Trophoblast cell (in vitro differentiated cells and primary cell): Measurements from ENCODE around the gene PITPNM3.

ENCODE experiments used
- DNase-seq, 2 donors: peaks; one replicate each; pipeline ENCODE4 v3.0.0-alpha.2; 2016
- H2AFZ ChIP-seq: 2 replicates; pipeline ENCODE4 v1.6.1; 2013; ENCODE audit warnings: low read length, moderate library complexity, mild to moderate bottlenecking; ENCODE audit not compliant: insufficient read depth, poor library complexity
- H2AK5ac ChIP-seq: 2 replicates; pipeline ENCODE4 v1.6.1; 2013; ENCODE audit warnings: mild to moderate bottlenecking, low read length
- H2BK120ac ChIP-seq: 2 replicates; pipeline ENCODE4 v1.6.1; 2013; ENCODE audit warnings: low read length, mild to moderate bottlenecking, moderate library complexity; ENCODE audit not compliant: insufficient read depth, poor library complexity
- H2BK12ac ChIP-seq: 2 replicates; pipeline ENCODE4 v1.6.1; 2013; ENCODE audit warnings: mild to moderate bottlenecking, low read length, moderate library complexity
- H2BK5ac ChIP-seq: 2 replicates; pipeline ENCODE4 v1.6.1; 2013; ENCODE audit warnings: low read length, low read depth, moderate library complexity, mild to moderate bottlenecking; ENCODE audit not compliant: poor library complexity
- H3K14ac ChIP-seq: 2 replicates; pipeline ENCODE4 v1.6.1; 2013; ENCODE audit warnings: mild to moderate bottlenecking, low read length
- H3K18ac ChIP-seq: 2 replicates; pipeline ENCODE4 v1.6.1; 2013; ENCODE audit warnings: mild to moderate bottlenecking, low read length
- H3K23ac ChIP-seq: 2 replicates; pipeline ENCODE4 v1.6.1; 2013; ENCODE audit warnings: low read length
- H3K27ac ChIP-seq: 2 replicates; pipeline ENCODE4 v1.5.1; 2013; ENCODE audit warnings: low read depth, mild to moderate bottlenecking, inconsistent platforms, low read length, moderate library complexity
- H3K27me3 ChIP-seq: 2 replicates; pipeline ENCODE4 v1.6.1; 2013; ENCODE audit warnings: inconsistent platforms, mild to moderate bottlenecking, low read length, moderate library complexity; ENCODE audit not compliant: insufficient read depth
- H3K36me3 ChIP-seq, 2 experiments: 1 replicate in 1 of 2; 2 replicates in 1 of 2; pipeline ENCODE4 v1.6.1; 2013; ENCODE audit warnings: low read length in 2 of 2, mild to moderate bottlenecking in 2 of 2, moderate library complexity in 1 of 2; ENCODE audit not compliant: insufficient read depth in 2 of 2, control insufficient read depth in 1 of 2
- H3K4ac ChIP-seq: 2 replicates; pipeline ENCODE4 v1.6.1; 2013; ENCODE audit warnings: low read depth, mild to moderate bottlenecking, low read length, moderate library complexity
- H3K4me1 ChIP-seq, 2 experiments: 1 replicate in 1 of 2; 2 replicates in 1 of 2; pipeline ENCODE4 v1.6.1; 2013; ENCODE audit warnings: low read length in 2 of 2, mild to moderate bottlenecking in 2 of 2, moderate library complexity in 1 of 2; ENCODE audit not compliant: insufficient read depth in 2 of 2, control insufficient read depth in 1 of 2
- H3K4me2 ChIP-seq: 2 replicates; pipeline ENCODE4 v1.6.1; 2013; ENCODE audit warnings: inconsistent platforms, mild to moderate bottlenecking, low read length, moderate library complexity
- H3K4me3 ChIP-seq: 2 replicates; pipeline ENCODE4 v1.5.1; 2013; ENCODE audit warnings: mild to moderate bottlenecking, low read depth, low read length, inconsistent platforms
- H3K79me1 ChIP-seq: one replicate; pipeline ENCODE4 v1.6.1; 2013; ENCODE audit warnings: low read length
- H3K79me2 ChIP-seq: 2 replicates; pipeline ENCODE4 v1.6.1; 2013; ENCODE audit warnings: low read length, mild to moderate bottlenecking; ENCODE audit not compliant: control insufficient read depth, insufficient read depth, poor library complexity
- H3K9ac ChIP-seq: 2 replicates; pipeline ENCODE4 v1.6.1; 2013; ENCODE audit warnings: mild to moderate bottlenecking, low read length
- H3K9me3 ChIP-seq: 2 replicates; pipeline ENCODE4 v1.6.1; 2013; ENCODE audit warnings: low read depth, mild to moderate bottlenecking, control low read depth, inconsistent platforms, low read length; ENCODE audit not compliant: insufficient read depth
- H4K12ac ChIP-seq: 2 replicates; pipeline ENCODE4 v1.6.1; 2013; ENCODE audit warnings: low read depth, mild to moderate bottlenecking, low read length, moderate library complexity
- H4K8ac ChIP-seq: 2 replicates; pipeline ENCODE4 v1.6.1; 2013; ENCODE audit warnings: low read depth, mild to moderate bottlenecking, low read length, moderate library complexity
- H4K91ac ChIP-seq: one replicate; pipeline ENCODE4 v1.6.1; 2013; ENCODE audit warnings: low read depth, mild to moderate bottlenecking, low read length, moderate library complexity
- WGBS: extraction: QIAGEN DNeasy Blood & Tissue Kit; methylation state at CpG from one replicate; pipeline ENCODE4 v1.1.7; 2013; ENCODE audit warnings: missing lambda C conversion rate; ENCODE audit not compliant: insufficient read length, insufficient coverage; ENCODE audit errors: extremely low coverage; 5-methylcytosine and 5-hydroxymethylcytosine counted together

PITPNM3 gene

DNA sequence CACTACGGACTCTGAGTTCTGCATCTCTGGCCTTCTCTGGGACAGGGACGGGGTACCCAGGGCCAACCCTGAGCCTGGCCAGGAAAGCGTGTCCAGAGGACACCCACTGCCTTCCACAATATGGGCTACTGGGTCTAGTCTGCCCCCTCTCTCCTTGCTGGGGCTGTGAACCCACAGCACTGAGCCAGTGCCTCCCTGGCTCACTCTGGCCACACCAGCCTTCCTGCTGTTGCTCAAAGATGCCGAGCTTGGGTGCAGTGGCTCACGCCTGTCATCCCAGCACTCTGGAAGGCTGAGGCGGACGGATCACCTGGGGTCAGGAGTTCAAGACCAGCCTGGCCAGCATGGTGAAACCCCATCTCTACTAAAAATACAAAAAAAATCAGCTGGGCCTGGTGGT is 24.8 kb downstream of the PITPNM3 start:
- WGBS = no CpG with 5 or more reads among the region's 7 CpGs
- H3K4me2 ChIP-seq = no peak overlapping the region

GRCh38 chr17:6530324-6530920 is 25.9 kb downstream of the PITPNM3 start:
- Histone ChIP-seq H3K14ac (no peak overlapping the region), H2BK120ac (no peak overlapping the region), H2AFZ (no peak overlapping the region), H3K9me3 (no peaks in the 10 kb centered on the region), H3K18ac (no peak overlapping the region), H3K23ac (no peak overlapping the region), H3K4me1 (no peaks in the 10 kb centered on the region), H3K4me3 (no peak overlapping the region), H3K79me2 (no peaks in the 10 kb centered on the region), H3K9ac (no peak overlapping the region), H2AK5ac (no peak overlapping the region), H4K12ac (no peak overlapping the region), H3K27me3 (no peaks in the 10 kb centered on the region), H3K27ac (no peak overlapping the region), H4K91ac (no peak overlapping the region), H4K8ac (no peak overlapping the region), H2BK12ac (no peak overlapping the region), H3K4me2 (no peak overlapping the region), H3K36me3 (no peaks in the 10 kb centered on the region), H3K4ac (no peak overlapping the region), H2BK5ac (no peak overlapping the region), H3K79me1 (no peaks in the 10 kb centered on the region)
- no CpG with 5 or more reads among the region's 5 CpGs for WGBS
- no peak for DNase-seq

More for the DNA sequence above, 24.8 kb downstream of the PITPNM3 start:
- H3K27ac ChIP-seq = no peak overlapping the region
- H2BK12ac ChIP-seq = no peak overlapping the region
- no peaks in the 10 kb centered on the region for H3K79me1 ChIP-seq
- H3K14ac ChIP-seq = no peak overlapping the region
- H3K9me3 ChIP-seq = no peaks in the 10 kb centered on the region
- no peak overlapping the region for H3K4me3 ChIP-seq
- H4K91ac ChIP-seq = no peak overlapping the region
- H3K4ac ChIP-seq = no peak overlapping the region
- H3K23ac ChIP-seq = no peak overlapping the region
- no peak overlapping the region for H3K9ac ChIP-seq
- no peak overlapping the region for H4K12ac ChIP-seq
- H3K79me2 ChIP-seq = no peaks in the 10 kb centered on the region
- H3K4me1 ChIP-seq = no peaks in the 10 kb centered on the region
- H3K27me3 ChIP-seq = no peaks in the 10 kb centered on the region
- H3K18ac ChIP-seq = no peak overlapping the region
- no peak for DNase-seq
- no peak overlapping the region for H4K8ac ChIP-seq
- no peak overlapping the region for H2BK5ac ChIP-seq
- H2AK5ac ChIP-seq = no peak overlapping the region
- H3K36me3 ChIP-seq = no peaks in the 10 kb centered on the region
- H2AFZ ChIP-seq = no peak overlapping the region
- no peak overlapping the region for H2BK120ac ChIP-seq

DNA sequence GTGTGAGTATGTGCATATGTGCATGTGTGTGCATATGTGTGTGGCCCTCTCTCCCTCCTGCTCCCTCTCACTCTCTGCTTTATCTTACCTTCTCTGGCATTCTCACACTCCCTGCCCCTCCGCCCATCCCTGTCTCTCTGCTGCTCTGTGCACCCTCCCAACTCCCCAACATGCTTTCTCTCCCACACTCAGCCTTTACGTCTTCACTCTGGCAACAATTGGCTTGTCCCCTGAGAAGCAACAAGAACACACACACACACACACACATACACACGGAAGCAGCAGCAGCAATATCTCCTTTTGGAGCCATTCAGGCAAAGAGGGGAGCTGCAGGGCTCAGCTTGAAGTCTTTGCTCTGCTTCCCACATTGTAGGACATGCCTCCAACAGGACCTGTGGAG is 27.8 kb downstream of the PITPNM3 start:
- Histone ChIP-seq H3K4me1 (peaks cover 2% of the 10 kb centered on the region in 2 experiments), H3K36me3 (no peaks in the 10 kb centered on the region), H3K4me2 (no peak overlapping the region), H2BK5ac (no peak overlapping the region), H3K27ac (no peak overlapping the region), H3K4ac (no peak overlapping the region), H3K27me3 (no peaks in the 10 kb centered on the region), H3K4me3 (no peak overlapping the region), H2AFZ (no peak overlapping the region), H3K9me3 (peaks cover 3% of the 10 kb centered on the region), H2BK120ac (no peak overlapping the region), H4K12ac (no peak overlapping the region), H3K79me1 (no peaks in the 10 kb centered on the region), H4K91ac (no peak overlapping the region), H2AK5ac (no peak overlapping the region), H3K18ac (no peak overlapping the region), H3K23ac (peak overlapping the region; percentile 81), H3K14ac (no peak overlapping the region), H4K8ac (no peak overlapping the region), H3K79me2 (no peaks in the 10 kb centered on the region), H3K9ac (no peak overlapping the region), H2BK12ac (no peak overlapping the region)
- DNase-seq = no peak
- WGBS = no CpG with 5 or more reads among the region's 3 CpGs

DNA sequence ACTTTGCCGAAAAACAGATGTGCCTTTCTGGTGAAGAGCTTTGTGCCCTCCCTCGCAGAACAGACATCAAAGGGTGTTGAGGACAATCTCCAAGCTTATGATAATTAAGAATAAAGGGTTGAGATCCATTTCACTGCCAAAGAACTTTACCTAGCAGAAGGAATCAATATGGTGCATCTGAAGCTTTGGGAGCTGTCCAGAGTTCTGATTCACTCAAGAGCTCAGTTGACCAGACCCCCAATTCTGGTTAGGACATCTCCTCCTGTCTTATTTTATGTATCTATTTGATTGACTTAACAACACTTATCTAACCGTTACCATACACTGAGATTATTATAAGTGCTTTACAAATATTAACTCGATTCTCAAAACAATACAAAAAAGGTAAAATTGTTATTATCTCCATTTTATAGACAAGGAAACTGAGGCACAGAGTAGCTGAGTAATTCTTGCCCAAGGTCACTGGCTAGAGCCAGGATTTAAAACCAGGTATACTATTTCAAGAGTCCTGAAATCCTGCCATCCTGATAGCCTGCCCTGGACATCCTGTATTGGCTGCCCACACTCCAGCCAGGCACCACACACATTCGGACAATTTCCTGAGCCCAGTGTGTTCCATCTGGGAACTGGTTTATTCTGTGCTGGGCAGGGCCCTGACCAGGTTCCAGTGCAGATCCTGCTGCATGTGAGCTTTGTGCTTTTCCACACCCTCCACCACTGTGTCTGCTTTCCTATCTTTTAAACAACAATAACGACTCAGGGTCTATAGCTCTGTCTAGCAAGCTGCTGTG is 29.8 kb downstream of the PITPNM3 start:
- no peaks in the 10 kb centered on the region for H3K36me3 ChIP-seq
- no peak overlapping the region for H2AK5ac ChIP-seq
- H3K9ac ChIP-seq = no peak overlapping the region
- H3K18ac ChIP-seq = no peak overlapping the region
- H3K79me2 ChIP-seq = no peaks in the 10 kb centered on the region
- H4K8ac ChIP-seq = no peak overlapping the region
- H3K4me3 ChIP-seq = no peak overlapping the region
- H3K4ac ChIP-seq = no peak overlapping the region
- H3K79me1 ChIP-seq = no peaks in the 10 kb centered on the region
- H2AFZ ChIP-seq = no peak overlapping the region
- no peak overlapping the region for H2BK12ac ChIP-seq
- WGBS = no CpG with 5 or more reads among the region's 6 CpGs
- H3K27ac ChIP-seq = no peak overlapping the region
- H3K14ac ChIP-seq = no peak overlapping the region
- no peak overlapping the region for H2BK5ac ChIP-seq
- no peak for DNase-seq
- no peak overlapping the region for H3K23ac ChIP-seq
- H3K27me3 ChIP-seq = no peaks in the 10 kb centered on the region
- peaks cover 8 to 14% of the 10 kb centered on the region in 2 experiments for H3K4me1 ChIP-seq
- no peak overlapping the region for H4K12ac ChIP-seq
- no peak overlapping the region for H2BK120ac ChIP-seq
- H3K4me2 ChIP-seq = no peak overlapping the region
- H4K91ac ChIP-seq = no peak overlapping the region
- H3K9me3 ChIP-seq = peaks cover 3% of the 10 kb centered on the region
